HG02759 (cell line): ENCODE results near the gene RANBP10.
"Not testable (repeated sequence)": the region's sequence is repeated elsewhere in the genome, so short reads cannot be mapped to it uniquely, and the experiment has no call there.

Source experiments
- ATAC-seq: cut with Tn5 transposase; IDR thresholded peaks from one replicate; pipeline ENCODE4 v1.9.1; 2021; ENCODE audit warnings: mild to moderate bottlenecking, moderate library complexity; ENCODE audit not compliant: unreplicated experiment

RANBP10 gene

GRCh38 chr16:67780847-67781564, 25.4 kb downstream of the RANBP10 start:
- ATAC-seq = no peak

GRCh38 chr16:67779256-67780014, 26.9 kb downstream of the RANBP10 start:
- ATAC-seq = no peak

- ATAC-seq = no peak
Measured at GRCh38 chr16:67775273-67775672, 31.1 kb downstream of the RANBP10 start.

GRCh38 chr16:67774457-67774853, 31.9 kb downstream of the RANBP10 start:
- no peak for ATAC-seq

GRCh38 chr16:67773569-67774456, 32.5 kb downstream of the RANBP10 start:
- no peak for ATAC-seq

GRCh38 chr16:67773099-67773498, 33.3 kb downstream of the RANBP10 start:
- no peak for ATAC-seq

GRCh38 chr16:67770346-67770991, 35.9 kb downstream of the RANBP10 start:
- ATAC-seq = no peak

- no peak for ATAC-seq
Measured at GRCh38 chr16:67767953-67768352, 38.4 kb downstream of the RANBP10 start.

- ATAC-seq = no peak
Measured at GRCh38 chr16:67766291-67766690, 40.1 kb downstream of the RANBP10 start.

GRCh38 chr16:67764158-67764667, 42.1 kb downstream of the RANBP10 start:
- ATAC-seq = no peak

GRCh38 chr16:67763066-67763465, 43.3 kb downstream of the RANBP10 start:
- ATAC-seq = no peak

- no peak for ATAC-seq
Measured at GRCh38 chr16:67762385-67762784, 44.0 kb downstream of the RANBP10 start.

GRCh38 chr16:67761924-67762323, 44.4 kb downstream of the RANBP10 start:
- no peak for ATAC-seq

GRCh38 chr16:67760956-67761230, 45.5 kb downstream of the RANBP10 start:
- ATAC-seq = no peak

- ATAC-seq = no peak
Measured at GRCh38 chr16:67760206-67760955, 46.0 kb downstream of the RANBP10 start.

- no peak for ATAC-seq
Measured at GRCh38 chr16:67758966-67759365, 47.4 kb downstream of the RANBP10 start.

GRCh38 chr16:67758006-67758405, 48.4 kb downstream of the RANBP10 start:
- ATAC-seq = no peak

GRCh38 chr16:67752641-67753040, 53.7 kb downstream of the RANBP10 start:
- no peak for ATAC-seq

- ATAC-seq = not testable (repeated sequence)
Measured at GRCh38 chr16:67751331-67751730, 55.0 kb downstream of the RANBP10 start.

- no peak for ATAC-seq
Measured at GRCh38 chr16:67750466-67750865, 55.9 kb downstream of the RANBP10 start.
